CD4-positive, alpha-beta T cell treated with Interleukin-6 at 100 ng/mL for 8 hours (primary cell): ENCODE data around the gene NFIC.
"Not testable (repeated sequence)": the region's sequence is repeated elsewhere in the genome, so short reads cannot be mapped to it uniquely, and the experiment has no call there.

ENCODE experiments used
- DNase-seq: peaks from one replicate; pipeline ENCODE4 v3.0.0-alpha.2; 2020; ENCODE audit warnings: mixed read lengths, low spot score

NFIC gene

DNA sequence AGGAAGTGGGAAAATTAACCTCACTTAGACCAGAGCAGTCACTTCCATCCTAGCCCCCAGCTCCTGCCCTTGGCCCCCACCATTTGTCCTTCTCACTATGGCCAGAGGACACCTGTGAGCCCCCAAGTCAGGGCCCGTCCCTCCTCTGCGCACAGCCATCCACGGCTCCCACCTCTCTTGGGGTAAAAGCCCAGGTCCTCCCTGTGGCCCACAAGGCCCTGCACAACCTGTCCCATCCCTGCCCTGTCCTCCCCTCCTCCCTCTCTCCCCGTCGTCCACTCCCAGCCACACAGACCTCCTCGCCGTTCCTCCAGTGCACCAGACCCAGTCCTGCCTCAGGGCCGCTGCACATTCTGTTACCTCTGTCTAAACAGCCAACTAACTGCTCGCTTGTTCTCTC, 60.0 kb downstream of the NFIC start:
- DNase-seq, result no peak

DNA sequence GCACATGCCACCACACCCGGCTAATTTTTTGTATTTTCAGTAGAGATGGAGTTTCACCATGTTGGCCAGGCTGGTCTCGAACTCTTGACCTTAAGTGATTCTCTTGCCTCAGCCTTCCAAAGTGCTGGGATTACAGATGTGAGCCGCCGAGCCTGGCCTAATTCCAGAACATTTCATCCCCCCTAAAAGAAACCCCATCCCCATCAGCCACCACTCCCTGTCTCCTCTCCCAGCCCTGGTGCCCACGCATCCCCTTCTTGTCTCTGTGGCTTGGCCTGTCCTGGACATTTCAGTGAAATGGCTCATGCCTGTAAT, 63.9 kb downstream of the NFIC start:
- not testable (repeated sequence) for DNase-seq

DNA sequence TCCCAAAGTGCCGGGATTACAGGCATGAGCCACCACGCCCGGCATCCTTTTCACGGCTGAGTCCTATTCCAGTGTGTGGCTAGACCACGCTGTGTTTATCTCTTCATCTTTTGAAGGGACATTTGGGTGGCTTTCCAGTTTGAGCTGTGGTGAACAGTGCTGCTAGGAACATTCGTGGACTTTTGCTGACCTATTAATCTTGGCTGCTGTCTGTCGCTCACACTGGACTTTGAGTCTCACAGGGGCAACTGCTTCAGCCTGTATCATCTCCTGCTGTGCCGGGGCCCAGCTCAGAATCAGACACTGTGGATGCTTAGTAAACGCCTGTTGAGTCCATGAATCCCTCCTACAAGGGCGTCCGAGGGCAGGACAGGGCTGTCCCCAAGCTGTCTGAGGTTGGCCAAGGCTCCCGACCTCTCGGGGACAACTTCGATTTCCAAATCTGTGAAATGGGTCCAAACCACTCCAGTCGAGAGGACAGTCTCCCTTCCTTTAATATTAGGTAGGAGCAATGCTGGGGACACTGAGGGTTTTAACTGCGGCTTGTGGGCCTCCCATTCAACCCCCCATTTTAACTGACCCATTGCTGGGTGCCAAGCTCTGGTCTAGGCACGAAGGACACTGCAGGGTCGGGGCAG, 65.5 kb downstream of the NFIC start:
- DNase-seq, result no peak

DNA sequence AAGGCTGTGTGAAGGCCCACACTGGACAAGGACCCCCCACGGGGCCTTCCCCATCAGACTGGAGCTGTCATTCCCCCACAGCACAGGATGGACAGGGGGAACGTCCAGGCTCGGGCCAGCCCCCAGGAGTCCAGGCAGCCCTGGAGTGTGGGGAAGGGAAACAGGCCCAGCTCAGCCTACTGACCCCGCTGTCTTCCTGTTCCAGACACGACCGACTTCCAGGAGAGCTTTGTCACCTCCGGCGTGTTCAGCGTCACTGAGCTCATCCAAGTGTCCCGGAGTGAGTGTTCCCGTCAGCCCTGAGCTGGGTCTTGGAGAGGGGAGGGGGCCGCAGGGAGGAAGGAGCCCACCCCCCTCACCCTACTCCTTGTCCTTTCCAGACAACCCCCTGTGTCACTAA, 66.9 kb downstream of the NFIC start:
- DNase-seq, result no peak

DNA sequence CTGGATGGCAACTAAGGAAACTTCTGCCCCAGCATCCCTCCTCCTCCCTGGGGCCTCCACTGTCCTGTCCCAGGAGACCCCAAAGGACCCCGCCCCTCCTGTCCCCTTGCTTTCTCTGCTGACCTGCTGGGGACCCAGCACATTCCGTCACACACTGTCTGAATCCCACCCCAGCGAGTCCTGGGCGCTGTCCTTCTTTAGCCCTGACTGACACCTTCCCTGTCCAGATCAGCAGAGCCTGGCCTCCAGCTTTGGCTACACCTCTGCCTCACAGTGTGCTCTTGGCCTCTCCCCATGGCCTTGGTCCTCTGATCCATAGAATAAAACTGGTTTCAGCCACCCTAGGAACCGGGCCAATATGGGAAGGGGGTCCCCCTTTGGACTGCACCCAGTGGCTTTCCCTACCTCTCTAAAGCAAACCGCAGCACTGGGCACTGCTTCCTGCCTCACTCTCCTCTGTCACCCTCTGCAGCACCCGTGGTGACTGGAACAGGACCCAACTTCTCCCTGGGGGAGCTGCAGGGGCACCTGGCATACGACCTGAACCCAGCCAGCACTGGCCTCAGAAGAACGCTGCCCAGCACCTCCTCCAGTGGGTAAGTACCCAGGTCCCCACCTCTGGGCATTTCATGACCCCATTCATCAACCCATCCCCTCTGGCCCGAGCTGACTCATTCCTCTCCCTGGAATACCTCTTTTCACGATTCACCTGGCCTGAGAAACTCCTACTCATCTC, 67.6 kb downstream of the NFIC start:
- no peak for DNase-seq

DNA sequence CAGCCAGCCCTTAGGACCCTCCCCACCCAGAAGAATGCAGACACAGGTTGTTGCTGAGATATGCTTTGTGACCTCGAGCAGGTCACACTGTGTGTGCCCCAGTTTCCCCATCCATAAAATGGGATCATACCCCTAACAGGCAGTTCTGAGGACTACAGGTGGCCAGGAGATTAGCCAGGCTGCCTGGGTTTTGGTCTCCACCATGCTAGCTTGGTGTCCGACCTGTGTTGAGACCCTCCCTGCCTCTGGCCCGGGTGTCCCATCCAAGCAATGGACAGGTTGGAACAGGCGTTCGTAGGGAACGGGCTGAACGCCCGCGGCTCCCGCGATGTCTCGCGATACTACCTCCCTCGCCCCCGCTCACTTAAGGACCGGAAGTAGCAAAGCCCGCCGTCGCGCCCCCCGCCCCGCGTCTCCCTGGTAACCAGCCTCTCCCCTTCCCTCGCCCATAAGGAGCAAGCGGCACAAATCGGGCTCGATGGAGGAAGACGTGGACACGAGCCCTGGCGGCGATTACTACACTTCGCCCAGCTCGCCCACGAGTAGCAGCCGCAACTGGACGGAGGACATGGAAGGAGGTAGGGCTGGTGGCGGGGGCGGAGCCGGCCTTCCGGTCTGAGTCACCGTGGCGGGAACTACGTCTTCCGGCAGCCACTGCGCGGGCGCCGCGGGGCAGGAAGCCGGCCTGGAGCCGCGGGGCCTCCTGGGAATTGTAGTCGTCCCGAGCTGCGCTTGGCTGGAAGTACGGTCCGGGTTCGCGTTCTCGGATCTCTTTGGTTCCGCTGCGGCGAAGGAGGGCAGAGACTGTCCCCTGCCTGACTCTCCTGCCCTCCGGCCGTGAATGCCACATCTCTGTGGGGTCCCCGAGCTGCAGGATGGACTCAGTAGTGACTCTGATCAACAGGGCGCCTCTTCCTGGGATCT, 68.5 kb downstream of the NFIC start:
- DNase-seq, result peak; percentile 93

DNA sequence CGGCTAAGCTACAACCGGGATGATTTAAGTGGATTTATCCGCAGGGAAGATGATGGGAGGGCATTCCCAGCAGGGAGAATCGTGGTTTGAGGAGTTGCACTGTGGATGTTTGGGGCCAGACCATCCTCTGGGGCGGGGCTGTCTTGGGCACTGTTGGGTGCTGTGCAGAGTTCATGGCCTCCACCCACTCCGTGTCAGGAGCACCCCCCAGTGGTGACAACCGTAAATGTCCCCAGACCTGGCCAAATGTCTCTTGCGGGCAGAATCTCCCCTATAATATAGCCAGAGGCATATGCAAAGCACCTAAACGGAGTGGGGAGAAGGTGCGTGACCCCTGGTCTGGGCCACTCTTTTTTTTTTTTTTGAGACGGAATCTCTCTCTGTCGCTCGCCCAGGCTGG, 73.7 kb downstream of the NFIC start:
- DNase-seq, result peak; percentile 41

DNA sequence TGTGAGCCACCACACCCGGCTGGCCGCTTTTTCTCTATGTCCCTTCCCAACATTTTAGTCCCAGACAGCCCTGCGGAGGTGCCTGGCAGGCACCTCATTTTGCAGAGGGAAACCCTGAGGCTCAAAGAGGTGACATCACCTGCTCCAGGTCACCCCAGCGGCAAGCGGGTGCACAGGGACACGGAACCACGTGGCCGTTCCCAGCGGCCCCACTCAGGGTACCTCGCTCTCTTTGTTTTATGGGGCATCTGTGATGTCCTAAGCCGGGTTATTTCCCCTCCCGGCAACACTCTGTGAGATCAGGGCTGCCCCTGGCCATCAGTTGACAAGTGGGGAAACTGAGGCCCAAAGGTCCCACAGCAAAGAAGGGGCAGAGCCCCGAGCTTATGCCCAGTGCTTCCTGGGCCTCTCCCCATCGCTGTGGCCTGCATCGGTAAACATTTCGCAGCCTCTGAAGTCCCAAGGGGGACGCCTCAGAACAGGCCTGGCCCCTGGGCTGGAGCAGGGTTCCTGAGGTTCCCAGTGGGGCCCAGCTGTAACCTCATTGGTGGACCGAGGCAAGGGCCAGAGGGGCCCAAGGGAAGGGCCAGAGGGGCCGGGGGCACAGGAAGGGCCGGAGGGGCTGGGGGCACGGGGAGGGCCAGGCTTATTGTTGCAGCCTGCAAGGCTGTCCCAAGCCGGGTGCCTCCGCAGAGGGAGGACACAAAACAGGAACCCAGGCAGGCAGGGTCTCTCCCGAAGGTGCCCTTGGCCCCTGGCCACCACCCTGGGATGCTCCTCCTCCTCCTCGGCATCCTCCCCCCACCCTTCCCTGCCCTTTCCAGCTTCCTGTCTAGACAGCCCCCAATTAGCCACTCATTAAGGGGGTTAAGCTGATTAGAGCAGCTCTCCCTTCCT, 75.0 kb downstream of the NFIC start:
- DNase-seq, result no peak

DNA sequence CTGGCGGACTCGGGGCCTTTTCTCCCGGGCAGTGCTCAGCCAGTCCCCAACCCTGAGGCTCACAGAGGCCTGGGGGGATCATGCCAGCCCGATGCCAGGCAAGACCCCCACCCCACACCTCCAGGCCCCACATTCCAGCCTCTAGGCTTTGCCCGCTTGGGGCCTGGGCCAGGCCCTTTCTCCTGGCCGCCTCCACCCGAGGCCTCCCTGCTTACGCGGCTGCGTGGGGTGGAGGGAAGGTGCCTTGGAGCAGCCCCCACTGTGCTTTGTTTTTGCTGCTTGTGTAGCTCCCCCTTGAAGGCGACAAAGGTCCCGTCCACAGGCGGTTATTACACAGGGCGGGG, 75.6 kb downstream of the NFIC start:
- DNase-seq, result no peak

DNA sequence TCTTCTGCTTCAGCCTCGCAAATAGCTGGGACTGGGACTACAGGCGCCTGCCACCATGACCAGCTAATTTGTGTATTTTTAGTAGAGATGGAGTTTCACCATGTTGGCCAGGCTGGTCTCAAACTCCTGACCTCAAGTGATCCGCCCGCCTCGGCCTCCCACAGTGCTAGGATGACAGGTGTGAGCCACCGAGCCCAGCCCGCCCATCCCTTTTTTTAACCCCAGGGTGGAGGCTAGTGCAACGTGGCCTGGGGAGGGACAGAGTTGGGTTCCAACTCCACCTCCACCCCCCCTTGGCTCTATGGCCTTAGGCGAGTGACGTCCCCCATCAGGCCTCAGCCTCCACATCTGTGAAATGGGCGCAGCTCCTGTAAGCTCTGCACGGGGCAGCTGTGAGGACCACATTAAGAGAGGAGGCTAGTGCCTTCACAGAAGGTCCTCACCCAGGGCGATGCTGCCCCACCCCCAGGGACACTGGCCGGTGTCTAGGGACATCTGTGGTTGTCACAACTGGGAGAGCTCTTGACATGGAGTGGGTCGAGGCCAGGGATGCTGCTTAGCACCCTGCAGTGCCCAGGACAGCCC, 76.2 kb downstream of the NFIC start:
- DNase-seq, result no peak

DNA sequence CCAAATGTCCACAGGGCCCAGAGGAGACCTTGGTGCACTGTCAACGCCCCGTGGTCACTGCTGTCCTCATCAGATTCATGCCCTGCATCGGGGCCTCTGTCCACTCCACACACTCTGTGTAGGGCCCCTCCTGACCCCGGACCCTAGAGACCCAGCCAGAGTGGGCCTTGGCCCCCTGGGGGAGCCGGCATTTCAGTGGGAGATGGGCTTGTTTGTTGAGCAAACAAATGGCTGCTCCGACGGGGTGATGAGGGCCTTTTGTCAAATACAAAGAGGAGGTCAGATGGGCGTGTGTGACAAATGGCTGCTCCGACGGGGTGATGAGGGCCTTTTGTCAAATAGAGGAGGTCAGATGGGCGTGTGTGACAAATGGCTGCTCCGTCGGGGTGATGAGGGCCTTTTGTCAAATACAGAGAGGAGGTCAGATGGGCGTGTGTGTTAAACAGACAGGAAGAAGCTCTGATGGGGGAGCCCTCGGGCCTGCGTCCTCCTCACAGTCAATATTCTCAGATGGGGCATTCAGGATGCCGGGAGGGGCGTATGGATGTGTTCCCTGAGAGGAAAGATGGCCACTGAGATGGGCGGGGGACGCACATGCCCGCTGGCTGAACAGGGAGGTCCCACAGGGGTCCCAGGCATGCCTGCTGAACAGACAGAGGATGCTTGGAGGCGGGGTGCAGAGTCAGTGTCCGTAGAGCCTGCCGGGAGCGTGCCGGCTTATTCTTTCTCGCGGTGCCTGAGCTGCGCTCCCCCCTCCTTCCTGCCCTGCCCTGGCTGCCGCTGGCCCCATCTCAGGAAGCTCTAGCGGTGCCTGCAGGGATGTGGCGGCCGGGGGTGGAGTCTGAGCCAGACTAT, 77.7 kb downstream of the NFIC start:
- DNase-seq, result no peak

DNA sequence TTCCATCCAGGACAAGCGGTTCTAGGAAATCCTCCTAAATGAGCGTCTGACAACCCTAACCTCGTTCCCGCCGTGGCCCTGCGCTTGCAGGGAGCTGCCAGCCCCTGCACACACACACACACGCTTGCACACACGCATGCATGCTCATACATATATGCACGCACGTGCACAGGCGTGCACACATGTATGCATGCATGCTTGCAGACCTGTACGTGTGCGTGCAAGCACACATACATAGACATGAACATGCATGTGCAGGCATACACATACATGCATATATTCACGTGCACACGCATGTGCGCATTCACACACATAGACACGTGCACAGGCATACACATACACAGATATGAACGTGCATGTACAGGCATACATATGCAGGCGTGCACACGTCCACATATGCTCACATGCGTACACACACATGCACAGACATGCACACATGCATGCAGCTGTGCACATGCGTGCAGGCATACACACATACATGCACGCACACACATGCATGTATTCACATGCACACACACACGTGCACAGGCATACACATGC, 78.4 kb downstream of the NFIC start:
- no peak for DNase-seq

DNA sequence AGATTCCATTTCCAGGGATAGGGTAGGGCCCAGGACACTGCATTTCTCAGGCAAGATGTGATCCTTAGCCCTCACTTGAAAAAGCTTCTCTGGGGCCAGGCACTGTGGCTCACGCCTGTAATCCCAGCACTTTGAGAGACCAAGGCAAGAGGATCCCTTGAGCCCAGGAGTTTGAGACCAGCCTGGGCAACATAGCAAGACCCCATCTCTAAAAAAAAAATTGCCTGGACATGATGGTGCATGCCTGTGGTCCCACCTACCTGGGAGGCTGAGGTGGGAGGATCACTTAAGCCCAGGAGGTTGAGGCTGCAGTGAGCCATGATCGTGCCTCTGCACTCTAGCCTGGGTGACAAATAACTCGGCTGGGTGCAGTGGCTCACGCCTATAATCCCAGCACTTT, 80.3 kb downstream of the NFIC start:
- DNase-seq, result not testable (repeated sequence)

DNA sequence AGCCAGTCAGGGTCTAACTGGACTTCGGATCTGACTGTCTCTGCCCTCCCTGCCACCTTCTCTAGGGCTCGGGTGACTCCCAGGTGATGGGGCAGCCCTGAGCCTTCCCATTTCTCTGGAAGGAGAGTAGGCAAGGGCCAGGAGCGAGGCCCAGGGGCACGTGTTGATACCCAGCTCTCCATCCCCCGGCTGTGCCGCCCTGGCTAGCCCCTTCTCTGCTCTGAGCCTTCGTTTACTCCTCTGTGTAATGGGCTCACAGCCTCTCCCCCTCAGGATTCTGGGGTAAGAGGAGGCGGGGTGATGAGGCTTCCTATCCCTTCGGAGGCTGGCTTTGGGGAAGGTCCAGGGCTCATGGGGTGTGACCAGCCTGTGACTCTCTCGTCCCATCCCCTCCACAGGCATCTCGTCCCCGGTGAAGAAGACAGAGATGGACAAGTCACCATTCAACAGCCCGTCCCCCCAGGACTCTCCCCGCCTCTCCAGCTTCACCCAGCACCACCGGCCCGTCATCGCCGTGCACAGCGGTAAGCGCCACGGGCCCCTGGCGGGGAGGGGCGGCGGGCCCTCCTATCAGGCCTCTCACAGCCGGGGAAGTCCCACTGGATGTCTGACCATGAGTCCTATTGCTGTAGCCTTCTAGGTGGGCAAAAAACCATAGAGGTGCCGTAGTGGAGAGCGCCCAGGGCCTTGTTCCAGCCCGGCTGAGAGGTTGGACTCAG, 82.4 kb downstream of the NFIC start:
- no peak for DNase-seq

DNA sequence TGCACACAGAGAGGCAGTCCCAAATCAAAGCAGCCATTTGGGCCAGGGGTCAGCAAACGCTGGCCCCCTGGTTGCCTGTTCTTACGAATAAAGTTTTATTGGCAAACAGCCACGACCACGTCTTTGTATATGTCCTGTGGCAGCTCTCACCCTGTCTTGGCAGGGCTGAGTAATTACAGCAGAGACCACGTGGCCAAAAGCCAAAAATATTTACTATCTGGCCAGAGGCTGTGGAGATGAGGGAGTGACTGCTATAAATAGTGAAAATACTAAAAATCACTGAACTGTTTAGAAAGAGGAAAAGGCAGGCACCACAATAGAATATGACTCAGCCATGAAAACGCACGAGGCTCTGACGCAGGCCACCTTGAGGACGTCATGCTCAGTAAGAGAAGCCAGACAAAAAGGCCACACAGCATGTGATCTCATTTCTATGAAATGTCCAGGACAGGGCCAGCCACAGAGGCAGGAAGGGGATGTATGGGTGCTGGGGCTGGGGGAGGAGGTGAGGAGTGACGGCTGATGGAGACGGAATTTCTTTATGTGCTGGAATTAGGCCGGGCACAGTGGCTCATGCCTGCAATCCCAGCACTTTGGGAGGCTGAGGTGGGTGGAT, 84.5 kb downstream of the NFIC start:
- no peak for DNase-seq

DNA sequence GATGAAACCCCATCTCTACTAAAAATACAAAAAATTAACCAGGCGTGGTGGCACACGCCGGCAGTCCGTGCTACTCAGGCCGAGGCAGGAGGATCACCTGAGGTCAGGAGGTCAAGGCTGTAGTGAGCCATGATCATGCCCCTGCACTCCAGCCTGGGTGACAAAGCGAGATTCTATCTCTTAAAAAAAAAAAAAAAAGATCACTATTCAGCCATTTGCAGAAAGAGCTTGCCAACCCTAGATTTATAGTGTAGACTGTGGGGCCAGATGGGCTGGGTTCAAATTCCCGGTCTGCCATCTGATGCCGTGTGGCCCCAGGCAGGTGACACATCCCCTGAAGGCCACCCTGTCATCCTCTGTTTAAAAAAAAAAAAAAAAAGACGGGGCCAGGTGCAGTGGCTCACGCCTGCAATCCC, 85.1 kb downstream of the NFIC start:
- DNase-seq, result no peak

DNA sequence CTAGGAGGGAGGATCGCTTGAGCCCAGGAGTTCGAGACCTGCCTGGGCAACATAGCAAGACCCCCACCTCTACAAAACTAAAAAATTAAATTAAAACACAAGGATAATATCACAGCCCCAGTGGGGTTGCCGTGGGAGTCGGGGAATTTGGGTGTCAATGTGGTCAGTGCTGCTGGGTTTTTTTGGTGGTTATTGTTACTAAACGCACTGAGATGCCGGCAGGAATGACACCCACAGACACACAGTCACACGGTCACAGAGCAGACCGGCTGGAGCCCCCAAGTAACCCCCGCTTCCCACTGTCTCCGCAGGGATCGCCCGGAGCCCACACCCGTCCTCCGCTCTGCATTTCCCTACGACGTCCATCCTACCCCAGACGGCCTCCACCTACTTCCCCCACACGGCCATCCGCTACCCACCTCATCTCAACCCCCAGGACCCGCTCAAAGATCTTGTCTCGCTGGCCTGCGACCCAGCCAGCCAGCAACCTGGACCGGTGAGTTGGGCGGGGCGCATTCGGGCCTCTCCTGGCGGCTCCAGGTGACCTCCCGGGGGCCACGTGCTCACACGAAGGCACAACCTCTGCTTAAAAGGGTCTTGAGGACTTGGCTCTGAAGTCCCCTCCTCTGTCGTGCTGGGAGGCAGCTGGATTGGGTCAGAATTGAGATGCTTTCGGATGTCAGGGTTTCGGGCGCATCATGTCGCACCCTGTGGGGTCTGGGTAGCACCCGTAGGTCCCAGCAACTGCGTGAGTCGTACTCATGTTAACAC, 86.0 kb downstream of the NFIC start:
- DNase-seq, result no peak

DNA sequence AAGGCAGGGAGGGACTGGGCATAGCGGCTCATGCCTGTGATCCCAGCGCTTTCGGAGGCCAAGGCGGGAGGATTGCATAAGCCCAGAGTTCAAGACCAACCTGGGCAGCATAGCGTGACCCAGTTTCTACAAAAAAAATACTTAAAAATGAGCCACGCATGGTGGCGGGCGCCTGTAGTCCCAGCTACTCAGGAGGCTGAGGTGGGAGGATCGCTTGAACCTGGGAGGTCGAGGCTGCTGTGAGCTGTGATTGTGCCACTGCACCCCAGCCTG, 86.5 kb downstream of the NFIC start:
- DNase-seq, result not testable (repeated sequence)

DNA sequence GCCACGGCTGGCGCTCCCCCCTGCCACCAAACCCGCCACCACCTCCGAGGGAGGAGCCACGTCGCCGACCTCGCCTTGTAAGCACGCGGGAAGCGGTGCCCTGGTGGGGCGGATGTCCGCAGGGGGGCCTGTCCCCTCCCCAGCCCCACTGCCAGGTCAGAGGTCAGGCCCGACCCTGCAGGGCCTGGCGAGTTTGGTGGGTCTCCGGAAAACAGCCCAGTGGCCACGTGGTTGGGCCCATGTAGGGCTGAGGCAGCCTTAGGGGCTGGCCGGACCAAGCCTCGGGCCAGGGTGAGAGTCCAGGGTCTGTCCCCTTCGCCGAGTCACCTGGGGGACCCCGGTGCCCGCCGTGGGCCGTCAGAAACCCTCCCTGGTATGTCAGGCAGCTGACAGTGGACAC, 87.5 kb downstream of the NFIC start:
- no peak for DNase-seq
